Fibroblast of upper back skin (primary cell): Measurements from ENCODE around the gene TMEM150C.

Experiments used
- DNase-seq: peaks from one replicate; pipeline ENCODE4 v3.0.0-alpha.2; 2013

Gene TMEM150C

GRCh38 chr4:82561786-82562563 lies at the start of gene TMEM150C:
TMEM150C (minus strand) TSS chr4:82561988; CDS start chr4:82504657, 57,331 bp downstream.
- DNase-seq, result peak; percentile 16

- DNase-seq, result no peak
Observed at GRCh38 chr4:82611527-82611926, 49.7 kb upstream of the TMEM150C start.

- no peak for DNase-seq
Observed at GRCh38 chr4:82610041-82610440, 48.3 kb upstream of the TMEM150C start.

GRCh38 chr4:82606622-82607021 lies 44.8 kb upstream of the TMEM150C start:
- no peak for DNase-seq

- no peak for DNase-seq
Observed at GRCh38 chr4:82604522-82604921, 42.7 kb upstream of the TMEM150C start.

- no peak for DNase-seq
Observed at GRCh38 chr4:82601242-82602015, 39.6 kb upstream of the TMEM150C start.

- DNase-seq, result no peak
Observed at GRCh38 chr4:82599336-82599735, 37.5 kb upstream of the TMEM150C start.

GRCh38 chr4:82594456-82594855 lies 32.7 kb upstream of the TMEM150C start:
- DNase-seq, result peak; percentile 9

- no peak for DNase-seq
Observed at GRCh38 chr4:82593411-82593810, 31.6 kb upstream of the TMEM150C start.

- DNase-seq, result no peak
Observed at GRCh38 chr4:82592639-82593038, 30.9 kb upstream of the TMEM150C start.

- no peak for DNase-seq
Observed at GRCh38 chr4:82591592-82591991, 29.8 kb upstream of the TMEM150C start.

GRCh38 chr4:82589756-82590155 lies 28.0 kb upstream of the TMEM150C start:
- DNase-seq, result no peak

GRCh38 chr4:82588771-82589270 lies 27.0 kb upstream of the TMEM150C start:
- no peak for DNase-seq

GRCh38 chr4:82587826-82588540 lies 26.2 kb upstream of the TMEM150C start:
- no peak for DNase-seq

GRCh38 chr4:82585690-82586435 lies 24.1 kb upstream of the TMEM150C start:
- DNase-seq, result no peak

- DNase-seq, result no peak
Observed at GRCh38 chr4:82584931-82585330, 23.1 kb upstream of the TMEM150C start.

- no peak for DNase-seq
Observed at GRCh38 chr4:82583897-82584587, 22.3 kb upstream of the TMEM150C start.

- DNase-seq, result no peak
Observed at GRCh38 chr4:82579932-82580331, 18.1 kb upstream of the TMEM150C start.

GRCh38 chr4:82578935-82579334 lies 17.1 kb upstream of the TMEM150C start:
- DNase-seq, result no peak

- no peak for DNase-seq
Observed at GRCh38 chr4:82577451-82577850, 15.7 kb upstream of the TMEM150C start.

- no peak for DNase-seq
Observed at GRCh38 chr4:82569727-82570126, 7.9 kb upstream of the TMEM150C start.

GRCh38 chr4:82569076-82569475 lies 7.3 kb upstream of the TMEM150C start:
- DNase-seq, result no peak
